A549 (cell line): Measurements from ENCODE around the gene KPTN. TPM values are rescaled to one million over a fixed set of nuclear protein-coding genes. Genes with fewer than 3 reads are reported as not detected.

ENCODE experiments used
- ATAC-seq, 2 experiments: fragments of 200-7000 bp in 1 of 2; fragments of >200 bp in 1 of 2; cut with Nextera tagmentation in 1 of 2; cut with Tn5 transposase in 1 of 2; 3 replicates each; pipeline versions ENCODE4 v1.8.0 to v1.9.1; 2018 to 2020; ENCODE audit warnings: mild to moderate bottlenecking in 1 of 2, moderate library complexity in 1 of 2
- CTCF ChIA-PET: fragments of 300-600 bp; sonication (Branson Sonifier 250); formaldehyde crosslinking; extraction: SDS; loops from one replicate; lab custom pipeline; 2021; ENCODE audit warnings: antibody characterized with exemption, inconsistent platforms; lab: Yijun Ruan, JAX
- POLR2A ChIA-PET: fragments of 350-600 bp; formaldehyde crosslinking; extraction: SDS; loops from one replicate; lab custom pipeline; 2021; ENCODE audit warnings: antibody characterized with exemption, inconsistent platforms; lab: Yijun Ruan, JAX
- DNase-seq, 2 experiments: peaks; one replicate each; pipeline versions ENCODE4 v3.0.0 to v3.0.0-alpha.2; 2011 to 2016; ENCODE audit warnings: low read depth in 1 of 2, low spot score in 1 of 2
- FAIRE-seq: peaks from 2 replicates; lab custom pipeline; 2011; peaks lifted over from hg19 to GRCh38; lab: Jason Lieb, UNC
- H3K27ac ChIP-seq, 2 experiments: fragments of >200 bp; sonication (Bioruptor Twin); formaldehyde crosslinking; 3 replicates each; pipeline ENCODE4 v1.5.1; 2016 to 2017
- H3K4me1 ChIP-seq: fragments of >200 bp; sonication (Bioruptor Twin); formaldehyde crosslinking; 3 replicates; pipeline ENCODE4 v1.6.1; 2016
- H3K4me2 ChIP-seq: fragments of >200 bp; sonication (Bioruptor Twin); formaldehyde crosslinking; 3 replicates; pipeline ENCODE4 v1.6.1; 2016
- H3K4me3 ChIP-seq: fragments of >200 bp; sonication (Bioruptor Twin); formaldehyde crosslinking; 3 replicates; pipeline ENCODE4 v1.5.1; 2016
- H3K9me3 ChIP-seq: fragments of >200 bp; sonication (Bioruptor Twin); formaldehyde crosslinking; 3 replicates; pipeline ENCODE4 v1.6.1; 2016
- ATOH8 ChIP-seq: fragments of 250-450 bp; sonication (Bioruptor Pico); IDR thresholded peaks from 2 replicates; pipeline ENCODE4 v1.5.0; 2020; ENCODE audit warnings: low read depth, mild to moderate bottlenecking, moderate library complexity
- BHLHE40 ChIP-seq: IDR thresholded peaks from 2 replicates; pipeline ENCODE4 v1.6.1; 2012; ENCODE audit warnings: low read depth, low read length, inconsistent platforms
- CBX8 ChIP-seq: fragments of 200-600 bp; sonication (generic); IDR thresholded peaks from 2 replicates; pipeline ENCODE4 v1.6.1; 2016
- CEBPB ChIP-seq, 2 experiments: fragments of >200 bp in 1 of 2; sonication (Bioruptor Twin) in 1 of 2; formaldehyde crosslinking in 1 of 2; IDR thresholded peaks; 2 replicates each; pipeline ENCODE4 v1.6.1; 2012 to 2016
- E2F6 ChIP-seq: IDR thresholded peaks from 2 replicates; pipeline ENCODE4 v1.6.1; 2012; ENCODE audit warnings: low read depth, borderline replicate concordance
- EHMT2 ChIP-seq: fragments of 200-600 bp; sonication (generic); IDR thresholded peaks from 2 replicates; pipeline ENCODE4 v1.6.1; 2016; ENCODE audit warnings: antibody characterized with exemption, low read depth, mild to moderate bottlenecking, moderate library complexity
- ELK1 ChIP-seq: fragments of 150-350 bp; IDR thresholded peaks from 2 replicates; pipeline ENCODE4 v1.6.1; 2014; ENCODE audit warnings: low read depth, mild to moderate bottlenecking, low read length
- ESRRA ChIP-seq: fragments of 150-350 bp; IDR thresholded peaks from 2 replicates; pipeline ENCODE4 v1.6.1; 2014; ENCODE audit warnings: mild to moderate bottlenecking, low read length, borderline replicate concordance
- HES2 ChIP-seq: fragments of >200 bp; sonication (Bioruptor Twin); formaldehyde crosslinking; IDR thresholded peaks from 2 replicates; pipeline ENCODE4 v1.6.1; 2016
- HMGXB4 ChIP-seq: fragments of 250-450 bp; sonication (Bioruptor Pico); IDR thresholded peaks from 2 replicates; pipeline ENCODE4 v1.5.0; 2021; ENCODE audit warnings: mild to moderate bottlenecking, moderate library complexity, borderline replicate concordance
- HOXB5 ChIP-seq: fragments of 250-450 bp; sonication (Bioruptor Pico); IDR thresholded peaks from 2 replicates; pipeline ENCODE4 v1.5.0; 2020; ENCODE audit warnings: mild to moderate bottlenecking, moderate library complexity
- JUN ChIP-seq, 2 experiments: fragments of >200 bp; sonication (Bioruptor Twin); formaldehyde crosslinking; IDR thresholded peaks; 2 replicates in 1 of 2; 3 replicates in 1 of 2; pipeline ENCODE4 v1.6.1; 2016 to 2017
- KDM1A ChIP-seq: fragments of 200-600 bp; sonication (generic); IDR thresholded peaks from 2 replicates; pipeline ENCODE4 v1.6.1; 2016; ENCODE audit warnings: low read depth, mild to moderate bottlenecking
- KDM5A ChIP-seq: fragments of 200-600 bp; sonication (generic); IDR thresholded peaks from 2 replicates; pipeline ENCODE4 v1.6.1; 2016; ENCODE audit warnings: antibody characterized with exemption, mild to moderate bottlenecking
- MAFK ChIP-seq: fragments of 450-650 bp; IDR thresholded peaks from 2 replicates; pipeline ENCODE4 v1.6.1; 2014; ENCODE audit not compliant: partially characterized antibody
- MYC ChIP-seq: IDR thresholded peaks from 2 replicates; pipeline ENCODE4 v1.6.1; 2012; ENCODE audit warnings: mild to moderate bottlenecking, inconsistent platforms, low read length, improper control_type of control experiment, borderline replicate concordance
- NPAS2 ChIP-seq: fragments of 250-450 bp; sonication (Bioruptor Pico); IDR thresholded peaks from 2 replicates; pipeline ENCODE4 v1.8.0; 2022; ENCODE audit warnings: mild to moderate bottlenecking, moderate library complexity, borderline replicate concordance
- POLR2A ChIP-seq: IDR thresholded peaks from 2 replicates; pipeline ENCODE4 v1.6.1; 2012; ENCODE audit warnings: mild to moderate bottlenecking, low read length
- RAD21 ChIP-seq, 2 experiments: fragments of >200 bp in 1 of 2; sonication (Bioruptor Twin) in 1 of 2; formaldehyde crosslinking in 1 of 2; IDR thresholded peaks in 1 of 2; conservative IDR thresholded peaks in 1 of 2; 2 replicates in 1 of 2; 3 replicates in 1 of 2; pipeline ENCODE4 v1.6.1; 2012 to 2018; ENCODE audit warnings: inconsistent platforms in 1 of 2
- TFCP2L1 ChIP-seq: fragments of 250-450 bp; sonication (Bioruptor Pico); IDR thresholded peaks from 2 replicates; pipeline ENCODE4 v1.5.0; 2021; ENCODE audit warnings: mild to moderate bottlenecking
- TP53 ChIP-seq: fragments of 250-450 bp; sonication (Bioruptor Pico); IDR thresholded peaks from 2 replicates; pipeline ENCODE4 v1.5.0; 2021; ENCODE audit warnings: mild to moderate bottlenecking, moderate library complexity
- ZC3H11A ChIP-seq: fragments of 450-650 bp; IDR thresholded peaks from 2 replicates; pipeline ENCODE4 v1.6.1; 2014; ENCODE audit warnings: antibody characterized with exemption, mild to moderate bottlenecking
- ZFP36 ChIP-seq: fragments of 450-650 bp; IDR thresholded peaks from 2 replicates; pipeline ENCODE4 v1.6.1; 2014; ENCODE audit warnings: borderline replicate concordance; ENCODE audit not compliant: partially characterized antibody
- WGBS: methylation state at CpG from one replicate; pipeline ENCODE4 v1.1.6; 2017; ENCODE audit errors: missing lambda C conversion rate; 5-methylcytosine and 5-hydroxymethylcytosine counted together
- polyA plus RNA-seq, 4 experiments: library from polyadenylated mRNA; depleted of rRNA in 3 of 4; stranded (reverse); fragments of >200 nt; fragmentation: RNase III in 1 of 4; extraction: RNeasy Plus Mini Kit Qiagen cat#74134 plus additional on column Dnase treatment in 1 of 4; gene quantifications; 2 replicates in 3 of 4; 3 replicates in 1 of 4; pipeline ENCODE4 v1.2.3, GENCODE V29; 2011 to 2017

KPTN gene
- polyA plus RNA-seq, 2 of the 4 experiments (the other 2 are of a cell fraction), result 10.6 to 20.6 TPM

- no peak for DNase-seq
- TF ChIP-seq KDM5A, result no peak
- no peak for TF ChIP-seq TP53 (CRISPR knock-in tag)
- no peak for TF ChIP-seq HOXB5 (CRISPR knock-in tag)
- no peak for TF ChIP-seq POLR2A
- TF ChIP-seq CEBPB (IDR thresholded peaks at IDR 0.05), result no peak
- TF ChIP-seq MYC, result no peak
- TF ChIP-seq RAD21 (conservative IDR thresholded peaks at IDR 0.05 in 1 of 2, IDR thresholded peaks at IDR 0.05 in 1 of 2), result no peak
- TF ChIP-seq ESRRA, result no peak
- TF ChIP-seq NPAS2 (CRISPR knock-in tag), result no peak
- no peak for TF ChIP-seq HMGXB4 (CRISPR knock-in tag)
- TF ChIP-seq, all 56 proteins: peak for 0
- Histone ChIP-seq H3K27ac (no peak overlapping the region), H3K4me1 (peaks cover 26% of the 10 kb centered on the region), H3K4me3 (no peak overlapping the region), H3K9me3 (no peaks in the 10 kb centered on the region), H3K4me2 (no peak overlapping the region)
- ChIA-PET POLR2A (interaction anchor here (1.0 kb wide), 1 partner anchor 27 kb away, joined by 3 read pairs; the partner anchor contains the start of gene KPTN), CTCF (interaction anchor here (1.0 to 6.8 kb wide), 11 partner anchors 11 to 196 kb away, joined by 3 to 57 read pairs (median 5); partner anchors contain the start of genes DHX34 and KPTN)
- WGBS, result 87% methylated on average over 6 of the region's 6 CpGs
- no peak for ATAC-seq
- FAIRE-seq, result no peak
Observed at GRCh38 chr19:47511128-47511517, 27.1 kb upstream of the KPTN start.

GRCh38 chr19:47510516-47511127 lies 26.6 kb upstream of the KPTN start:
- POLR2A ChIA-PET, result interaction anchor here (1.0 kb wide), 1 partner anchor 27 kb away, joined by 3 read pairs; the partner anchor contains the start of gene KPTN
- DNase-seq, result no peak
- H3K27ac ChIP-seq, result no peak overlapping the region
- no peak for ATAC-seq
- H3K4me3 ChIP-seq, result no peak overlapping the region
- 85% methylated on average over 12 of the region's 12 CpGs for WGBS
- TF ChIP-seq ESRRA (no peak), MYC (no peak), E2F6 (no peak), BHLHE40 (no peak), KDM1A (no peak), HES2 (no peak), MAFK (no peak), ELK1 (no peak), HOXB5 (CRISPR knock-in tag) (no peak), ATOH8 (no peak), TFCP2L1 (CRISPR knock-in tag) (no peak), ZFP36 (no peak), TP53 (CRISPR knock-in tag) (no peak), JUN (IDR thresholded peaks at IDR 0.05) (no peak), CBX8 (no peak), ZC3H11A (no peak), EHMT2 (no peak)
- no peak overlapping the region for H3K4me2 ChIP-seq
- H3K9me3 ChIP-seq, result no peaks in the 10 kb centered on the region
- peaks cover 22% of the 10 kb centered on the region for H3K4me1 ChIP-seq
- no peak for FAIRE-seq
- CTCF ChIA-PET, result interaction anchor here (1.0 to 6.8 kb wide), 15 partner anchors 11 to 197 kb away, joined by 3 to 57 read pairs (median 4); partner anchors contain the start of genes DHX34 and KPTN
